ENCODE results near the gene AP1B1.

AP1B1 gene

GRCh38 chr22:29330291-29330690 is 58.1 kb downstream of the AP1B1 start:
- no peak for DNase-seq

DNA sequence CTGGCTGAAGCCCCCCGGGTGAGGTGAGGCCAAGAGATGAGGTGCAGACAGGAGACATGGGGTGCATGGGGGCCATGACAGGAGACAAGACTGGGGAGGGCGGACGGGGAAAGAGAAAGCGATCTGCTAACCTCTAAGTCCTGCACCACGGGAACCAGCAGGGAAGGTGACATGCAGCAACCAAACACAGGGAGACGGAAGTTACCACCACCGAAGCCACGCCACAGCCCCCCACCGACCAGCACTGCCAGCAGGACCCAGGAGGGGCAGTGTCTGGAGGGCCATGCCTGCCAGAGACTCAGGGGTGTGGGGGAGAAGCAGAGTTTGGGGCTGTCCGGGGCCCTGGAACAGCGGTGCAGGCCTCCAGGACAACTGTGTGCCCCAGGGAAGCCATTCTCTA is 58.8 kb downstream of the AP1B1 start:
- DNase-seq: no peak

DNA sequence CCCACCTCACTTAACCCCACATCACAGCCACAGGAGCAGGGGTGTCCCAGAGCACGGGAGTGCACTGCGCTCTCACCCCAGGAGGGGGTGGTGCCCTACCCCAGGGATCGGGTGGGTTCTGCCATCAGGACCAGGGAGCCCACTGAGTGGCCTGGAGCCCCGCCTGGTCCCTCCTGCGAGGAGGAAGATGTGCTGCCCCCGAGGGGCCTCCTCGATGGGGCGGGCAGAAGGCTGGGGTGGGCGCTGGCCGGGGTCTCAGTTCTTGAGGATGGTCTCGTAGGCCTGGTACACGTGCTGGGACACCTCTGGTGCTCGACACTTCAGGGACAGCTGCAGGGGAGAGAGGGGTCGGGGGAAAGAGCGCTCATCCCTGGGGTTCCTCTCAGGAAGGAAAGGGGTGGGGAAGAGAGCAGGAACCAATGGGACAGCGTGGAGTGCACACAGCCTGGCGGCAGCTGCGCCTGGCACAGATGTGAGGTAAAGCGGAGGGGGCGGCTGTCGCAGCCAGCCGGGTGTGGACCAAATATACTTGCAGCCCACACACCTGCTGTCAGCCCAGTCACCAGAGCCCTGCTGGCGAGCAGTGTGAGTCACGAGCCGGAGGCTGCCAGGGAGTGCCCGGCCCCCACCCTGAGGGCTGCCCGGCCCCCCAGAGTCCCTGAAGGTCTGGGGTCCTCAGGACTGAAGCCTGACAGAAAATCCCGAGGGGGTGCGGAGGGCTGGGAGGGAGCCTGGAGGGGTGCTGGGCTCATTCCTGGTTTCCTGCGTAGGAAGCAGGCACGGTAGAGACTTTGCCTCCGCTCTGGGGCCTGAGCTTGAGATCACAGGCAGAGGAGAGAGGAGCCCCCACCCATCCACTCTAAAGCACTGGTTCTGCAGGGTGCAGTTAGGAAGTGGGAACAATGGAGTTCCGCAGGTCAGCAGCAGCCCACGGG is 59.5 kb downstream of the AP1B1 start:
- DNase-seq: no peak

GRCh38 chr22:29328055-29328454 is 60.3 kb downstream of the AP1B1 start:
- no peak for DNase-seq

DNA sequence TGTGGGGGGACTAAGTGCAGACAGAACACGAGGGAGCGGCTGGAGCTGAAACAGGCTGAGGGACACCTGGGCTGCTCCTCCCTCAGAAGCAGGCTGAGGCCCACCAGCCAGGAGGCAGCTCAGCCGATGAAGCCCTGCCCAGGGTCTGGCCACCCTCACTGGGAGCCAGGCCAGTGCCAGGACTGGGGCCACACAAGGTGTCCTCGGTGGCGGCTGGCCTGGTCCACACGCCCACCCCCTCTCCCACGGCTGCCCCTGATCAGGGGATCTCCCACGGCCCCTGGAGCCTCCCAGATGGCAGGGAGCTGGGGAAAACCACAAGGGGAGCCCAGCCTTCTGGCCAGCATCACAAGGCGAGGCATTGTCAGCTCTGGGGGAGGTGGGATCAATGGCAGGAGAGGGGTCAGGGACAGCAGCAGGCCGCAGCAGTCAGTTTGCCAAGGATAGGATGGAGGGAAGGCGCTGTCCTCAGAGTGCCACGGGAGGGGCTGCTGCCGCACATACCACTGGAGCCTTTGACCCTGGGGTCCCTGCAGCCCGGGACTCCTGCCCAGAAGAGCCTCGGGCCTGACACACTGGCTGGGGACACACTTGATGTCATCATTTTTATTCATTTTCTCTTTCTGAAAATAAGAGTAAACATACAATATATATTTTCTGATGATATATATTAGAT is 61.1 kb downstream of the AP1B1 start:
- DNase-seq: no peak

GRCh38 chr22:29326481-29326880 is 61.9 kb downstream of the AP1B1 start:
- DNase-seq: no peak

GRCh38 chr22:29325785-29326315 is 62.5 kb downstream of the AP1B1 start:
- DNase-seq: no peak

- no peak for DNase-seq
Observed at GRCh38 chr22:29325356-29325755, 63.0 kb downstream of the AP1B1 start.

GRCh38 chr22:29323641-29324040 is 64.7 kb downstream of the AP1B1 start:
- no peak for DNase-seq

DNA sequence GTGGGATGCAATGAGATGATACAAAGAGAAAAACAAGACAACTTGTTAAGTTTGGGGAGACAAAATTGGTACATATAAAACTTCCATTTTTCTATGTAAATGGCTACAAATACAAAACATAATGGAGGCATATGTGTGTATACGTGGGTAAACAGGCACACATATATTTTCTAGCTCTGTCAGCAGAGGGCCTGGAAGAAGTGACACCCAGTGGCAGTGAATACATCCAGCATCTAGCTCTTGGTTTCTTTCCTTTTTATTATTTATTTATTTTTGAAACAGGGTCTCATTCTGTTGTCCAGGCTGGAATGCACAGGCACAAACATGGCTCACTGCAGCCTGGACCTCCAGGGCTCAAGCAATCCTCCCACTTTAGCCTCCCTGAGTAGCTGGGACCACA is 67.8 kb downstream of the AP1B1 start:
- DNase-seq: no peak

DNA sequence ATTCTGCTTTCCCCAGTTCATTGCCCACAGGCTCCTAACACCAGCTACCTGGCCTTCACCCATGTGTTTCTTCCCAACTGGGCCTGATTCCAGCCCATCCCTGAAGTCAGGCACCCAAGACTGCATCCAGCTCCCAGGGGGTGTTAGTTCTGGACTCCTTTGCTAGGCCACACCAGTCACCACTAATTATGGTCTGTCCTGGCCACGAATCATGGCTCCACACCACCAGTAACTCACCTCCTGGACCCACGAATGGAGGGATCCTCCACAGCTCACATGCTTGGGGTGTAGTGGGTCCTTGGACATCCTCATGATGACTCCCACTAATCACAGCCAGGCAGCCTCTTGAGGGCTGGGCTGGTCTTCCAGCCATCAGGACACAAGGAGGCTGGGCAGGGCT is 69.3 kb downstream of the AP1B1 start:
- DNase-seq: no peak

DNA sequence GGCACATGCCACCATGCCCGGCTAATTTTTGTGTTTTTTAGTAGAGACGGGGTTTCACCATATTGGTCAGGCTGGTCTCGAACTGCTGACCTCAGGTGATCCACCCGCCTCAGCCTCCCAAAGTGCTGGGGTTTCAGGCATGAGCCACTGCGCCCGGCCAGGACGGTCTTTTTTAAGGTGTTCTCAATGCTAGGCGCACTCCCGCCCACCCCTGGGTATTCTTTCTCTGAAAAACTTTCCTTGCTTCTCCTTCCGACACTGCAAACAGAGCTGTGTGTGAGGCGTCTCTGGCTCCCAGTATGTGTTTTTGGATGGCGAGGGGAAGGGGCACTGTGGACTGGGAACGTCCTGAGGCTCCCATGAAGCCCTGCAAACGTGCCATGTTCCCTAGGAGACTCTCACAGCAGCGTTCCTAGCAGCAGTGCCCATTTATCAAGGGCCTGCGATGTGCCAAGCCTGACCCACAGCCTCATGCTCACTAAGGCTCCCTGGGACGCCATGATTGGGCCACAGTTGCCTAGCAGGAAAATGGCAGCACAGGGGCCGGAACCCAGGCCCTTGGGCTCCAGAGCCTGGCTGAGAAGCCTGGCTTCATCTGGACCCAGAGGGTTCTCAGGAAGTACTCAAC is 70.4 kb downstream of the AP1B1 start:
- DNase-seq: no peak

DNA sequence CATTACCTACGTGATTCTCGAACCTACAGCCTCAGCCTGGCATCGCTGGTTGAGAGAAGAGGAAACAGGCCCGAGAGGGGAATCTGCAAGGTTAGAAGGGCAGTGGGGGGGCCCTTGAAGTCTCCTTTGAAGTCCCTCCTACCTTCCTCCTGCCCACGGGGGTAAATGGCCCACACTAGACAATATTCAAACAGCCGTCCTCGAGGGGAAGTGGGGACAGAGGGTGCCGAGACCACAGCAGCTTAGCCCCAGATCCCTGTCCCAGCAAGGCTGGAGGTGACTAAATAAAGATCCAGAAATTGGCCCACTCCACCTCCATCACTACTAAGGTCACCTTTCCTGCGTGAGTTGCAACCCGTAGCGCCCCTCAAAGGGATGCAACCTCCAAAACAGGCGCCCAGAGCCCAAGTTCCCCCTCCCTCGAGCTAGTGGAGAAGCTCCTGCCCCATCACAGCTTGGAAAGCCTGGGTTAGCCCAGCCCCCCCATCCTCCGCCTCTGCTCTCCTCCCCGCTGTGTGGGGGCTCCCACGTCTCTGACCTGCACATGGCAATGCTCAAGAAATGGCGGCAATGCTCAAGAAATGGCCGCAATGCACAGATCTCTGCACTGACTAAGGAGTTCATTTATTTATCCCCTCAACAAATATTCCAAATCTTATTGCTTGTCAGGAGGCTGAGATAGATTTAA is 72.1 kb downstream of the AP1B1 start:
- DNase-seq: no peak

- no peak for DNase-seq
Observed at GRCh38 chr22:29315286-29316140, 72.9 kb downstream of the AP1B1 start, which contains the start of gene RASL10A. Gene RASL10A, minus strand, starts transcription at chr22:29315697. Its CDS starts 451 bp downstream, at chr22:29315246.

- no peak for DNase-seq
Observed at GRCh38 chr22:29314537-29315285, 73.7 kb downstream of the AP1B1 start.

DNA sequence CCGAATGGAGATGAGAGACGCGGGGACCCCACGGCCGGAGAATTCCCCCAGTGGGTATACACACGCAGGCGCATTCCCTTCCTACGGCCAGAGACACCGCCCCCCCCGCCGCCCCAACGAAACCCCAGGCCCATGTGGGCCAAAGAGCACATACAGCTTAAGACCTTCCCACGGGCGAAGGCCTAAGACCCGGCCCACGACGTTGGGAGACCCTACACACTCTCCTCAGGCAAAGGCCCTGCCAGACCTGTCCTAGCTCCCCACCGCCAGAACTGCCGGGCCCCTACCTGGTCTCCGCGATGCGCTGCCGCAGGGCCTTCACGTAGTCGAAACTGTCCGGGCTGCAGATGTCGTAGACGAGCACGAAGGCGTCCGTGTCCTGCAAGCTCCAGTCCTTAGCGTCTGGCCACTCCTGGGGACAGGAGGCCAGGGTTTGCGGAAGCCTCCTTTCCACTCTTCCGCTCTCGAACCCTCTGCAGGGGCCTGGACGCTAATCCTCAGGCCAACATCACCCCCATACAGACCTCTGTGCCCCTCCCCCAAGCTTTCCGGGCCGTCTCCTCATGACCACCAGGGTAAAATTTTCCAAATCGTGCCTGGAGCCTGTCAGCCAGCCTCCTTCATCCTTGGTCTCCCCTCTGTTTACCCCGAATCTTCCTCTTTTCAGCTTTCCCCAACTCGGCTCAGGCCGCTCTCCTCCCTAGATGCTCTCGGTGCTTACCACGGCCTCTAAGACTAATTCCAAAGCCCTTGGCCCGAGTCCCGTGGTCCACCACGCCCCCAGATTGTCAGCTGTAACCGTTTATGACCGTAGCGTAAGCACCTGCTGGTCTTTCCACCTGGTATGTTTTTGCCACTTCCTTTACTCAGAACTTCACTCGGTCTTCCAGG is 74.5 kb downstream of the AP1B1 start:
- DNase-seq: no peak

- DNase-seq: no peak
Observed at GRCh38 chr22:29313126-29313575, 75.2 kb downstream of the AP1B1 start.

GRCh38 chr22:29312218-29313125 is 75.9 kb downstream of the AP1B1 start:
- DNase-seq: no peak

Measured in GF-D8 (cell line).